Measurements from ENCODE around the gene NR4A3.

The NR4A3 gene

GRCh38 chr9:99822806-99823591 lies 1.3 kb downstream of the NR4A3 start:
- Histone ChIP-seq H3K9ac (ENCODE audit: low read length in 5 of 5) (peak overlapping the region in 4 of 5 donors; percentile 27 to 86 (median 77)), H3K4me3 (ENCODE audit: low read depth in 1 of 5, low read length in 5 of 5) (peak overlapping the region; percentile 83 to 95 (median 91)), H3K36me3 (ENCODE audit: control insufficient read depth in 5 of 5, insufficient read depth in 5 of 5, low read length in 5 of 5) (no peaks in the 10 kb centered on the region), H3K9me3 (ENCODE audit: control insufficient read depth in 5 of 5, low read length in 5 of 5) (no peaks in the 10 kb centered on the region), H3K27me3 (ENCODE audit: control insufficient read depth in 5 of 5, insufficient read depth in 4 of 5, low read length in 5 of 5) (peaks cover 18 to 46% (median 30%) of the 10 kb centered on the region in 5 donors), H3K4me1 (ENCODE audit: control insufficient read depth in 5 of 5, insufficient read depth in 5 of 5, low read length in 5 of 5) (peaks cover 0 to 65% (median 59%) of the 10 kb centered on the region in 5 donors), H3K27ac (ENCODE audit: low read depth, low read length) (no peak overlapping the region)

DNA sequence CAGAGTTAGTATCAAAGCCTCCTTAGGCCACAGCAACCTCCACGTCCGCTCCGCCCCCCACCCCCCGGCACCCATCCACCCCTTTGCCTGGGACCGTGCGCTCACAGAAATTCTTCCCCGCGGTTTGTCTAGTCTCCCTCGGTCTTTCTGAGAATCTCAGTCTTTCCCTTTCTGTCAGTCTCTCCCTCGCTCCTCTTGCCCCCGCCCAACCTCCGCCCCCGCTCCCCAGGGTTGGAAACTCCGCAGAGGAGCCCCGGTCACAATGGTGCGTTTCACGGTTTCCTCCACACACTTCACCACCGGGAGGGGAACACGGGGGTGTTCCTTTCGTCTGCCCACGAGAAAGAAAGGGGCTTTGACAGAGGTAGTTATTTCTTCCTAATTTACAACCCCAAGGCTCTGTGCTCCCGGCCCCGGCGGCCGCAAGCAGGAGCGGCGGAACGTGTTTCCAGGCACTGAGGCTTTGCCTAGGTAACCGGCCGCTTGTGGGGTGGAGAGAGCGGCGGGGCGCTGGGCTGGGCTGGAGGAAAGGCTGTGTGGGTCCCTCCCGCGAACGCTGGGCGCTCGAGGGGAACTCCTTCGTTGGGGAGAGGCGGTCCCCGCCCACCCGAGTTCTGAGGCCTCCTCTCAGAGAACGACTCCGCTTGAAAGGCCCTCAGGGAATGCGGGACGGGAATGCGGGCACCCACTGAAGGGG lies 2.1 kb downstream of the NR4A3 start:
- Histone ChIP-seq H3K9ac (ENCODE audit: low read length in 5 of 5) (peak overlapping the region in 3 of 5 donors; percentile 56 to 86 (median 76)), H3K27ac (ENCODE audit: low read depth, low read length) (no peak overlapping the region)

DNA sequence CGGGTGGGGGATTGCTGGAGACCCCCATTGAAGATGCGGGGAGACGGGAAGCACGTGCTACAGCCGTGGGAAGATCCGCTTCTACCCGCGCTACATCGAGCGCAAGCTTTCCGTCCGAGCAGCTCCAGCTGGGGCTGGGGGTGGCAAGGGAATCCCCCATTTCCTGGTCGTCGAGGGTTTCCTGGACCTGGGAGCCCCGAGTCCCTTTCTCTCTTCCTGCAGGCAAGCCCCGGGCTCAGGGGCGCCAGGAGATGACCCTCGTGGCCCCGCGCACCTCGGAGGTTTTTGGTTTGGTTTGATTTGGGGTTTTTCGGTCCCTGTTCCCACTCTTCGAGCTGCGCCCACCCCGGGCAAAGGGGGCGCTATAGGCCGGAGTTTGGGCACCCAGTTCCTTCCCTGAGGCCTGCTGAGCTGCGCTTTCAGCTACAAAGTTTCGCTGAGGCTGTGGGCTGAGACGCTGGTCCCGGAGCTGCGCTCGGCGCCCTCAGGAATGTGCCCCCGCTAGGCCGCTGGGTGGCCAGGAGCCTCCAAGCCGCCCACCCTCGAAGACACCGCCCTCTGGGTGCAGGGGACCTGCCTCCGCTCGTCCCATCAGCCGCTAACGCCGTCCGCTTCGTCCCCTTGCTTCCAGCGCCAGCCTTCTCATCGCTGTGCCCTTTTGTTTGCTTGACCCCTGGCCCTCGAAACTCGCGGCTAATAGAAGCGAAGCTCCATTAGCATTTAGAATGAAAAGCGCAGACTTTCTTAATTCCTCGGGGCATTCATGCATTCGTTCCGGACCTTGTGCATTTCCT lies 2.9 kb downstream of the NR4A3 start:
- Histone ChIP-seq H3K9me3 (ENCODE audit: control insufficient read depth in 5 of 5, low read length in 5 of 5) (peaks cover 0 to 3% (median 0%) of the 10 kb centered on the region in 5 donors), H3K9ac (ENCODE audit: low read length in 5 of 5) (peak overlapping the region in 3 of 5 donors; percentile 45 to 59 (median 56)), H3K27me3 (ENCODE audit: control insufficient read depth in 5 of 5, insufficient read depth in 4 of 5, low read length in 5 of 5) (peaks cover 31 to 59% (median 42%) of the 10 kb centered on the region in 5 donors), H3K36me3 (ENCODE audit: control insufficient read depth in 5 of 5, insufficient read depth in 5 of 5, low read length in 5 of 5) (no peaks in the 10 kb centered on the region), H3K4me3 (ENCODE audit: low read depth in 1 of 5, low read length in 5 of 5) (peak overlapping the region; percentile 37 to 94 (median 88)), H3K27ac (ENCODE audit: low read depth, low read length) (no peak overlapping the region), H3K4me1 (ENCODE audit: control insufficient read depth in 5 of 5, insufficient read depth in 5 of 5, low read length in 5 of 5) (peaks cover 0 to 60% (median 52%) of the 10 kb centered on the region in 5 donors)

More for the DNA sequence above, 2.1 kb downstream of the NR4A3 start:
- peaks cover 24 to 52% (median 34%) of the 10 kb centered on the region in 5 donors for H3K27me3 ChIP-seq (ENCODE audit: control insufficient read depth in 5 of 5, insufficient read depth in 4 of 5, low read length in 5 of 5)
- no peaks in the 10 kb centered on the region for H3K9me3 ChIP-seq (ENCODE audit: control insufficient read depth in 5 of 5, low read length in 5 of 5)
- no peaks in the 10 kb centered on the region for H3K36me3 ChIP-seq (ENCODE audit: control insufficient read depth in 5 of 5, insufficient read depth in 5 of 5, low read length in 5 of 5)
- H3K4me3 ChIP-seq (ENCODE audit: low read depth in 1 of 5, low read length in 5 of 5): peak overlapping the region; percentile 83 to 95 (median 91)
- H3K4me1 ChIP-seq (ENCODE audit: control insufficient read depth in 5 of 5, insufficient read depth in 5 of 5, low read length in 5 of 5): peaks cover 0 to 63% (median 54%) of the 10 kb centered on the region in 5 donors

DNA sequence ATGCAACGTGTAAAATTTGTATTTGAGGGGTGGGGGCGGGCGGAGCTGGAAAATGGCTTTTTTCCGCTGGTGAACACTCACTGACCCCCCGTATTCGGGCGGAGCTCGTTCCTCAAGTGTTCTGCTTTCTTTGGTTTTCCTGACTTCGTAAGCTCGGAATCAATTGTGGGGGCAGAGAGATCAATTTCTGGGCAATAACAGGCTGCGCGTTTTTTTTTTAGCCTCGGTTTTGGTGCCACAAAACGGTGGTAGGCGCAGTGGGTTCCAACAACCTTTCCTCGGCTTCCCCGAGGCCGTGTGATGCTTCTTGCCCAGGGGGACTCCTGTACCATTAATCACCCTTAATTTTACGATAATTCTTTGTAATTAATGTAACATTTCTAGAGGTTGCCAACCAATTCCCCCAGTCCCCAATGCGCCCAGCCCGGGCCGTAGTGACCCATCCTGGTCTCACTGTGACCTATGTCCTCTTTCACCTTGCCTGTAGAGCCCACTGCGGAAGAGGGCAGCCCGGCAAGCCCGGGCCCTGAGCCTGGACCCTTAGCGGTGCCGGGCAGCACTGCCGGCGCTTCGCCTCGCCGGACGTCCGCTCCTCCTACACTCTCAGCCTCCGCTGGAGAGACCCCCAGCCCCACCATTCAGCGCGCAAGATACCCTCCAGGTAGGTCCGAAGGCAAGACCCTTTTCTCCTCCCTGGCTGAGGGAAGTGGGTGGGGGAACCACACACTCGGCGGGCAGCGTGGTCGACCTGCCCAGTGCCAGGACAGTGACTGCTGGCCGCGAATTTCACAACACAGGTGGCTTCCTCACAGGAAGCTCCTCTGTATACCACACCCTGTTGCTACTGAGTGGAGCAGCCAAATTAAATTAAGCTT lies 3.7 kb downstream of the NR4A3 start:
- H3K27me3 ChIP-seq (ENCODE audit: control insufficient read depth in 5 of 5, insufficient read depth in 4 of 5, low read length in 5 of 5): peaks cover 35 to 63% (median 47%) of the 10 kb centered on the region in 5 donors
- no peaks in the 10 kb centered on the region for H3K36me3 ChIP-seq (ENCODE audit: control insufficient read depth in 5 of 5, insufficient read depth in 5 of 5, low read length in 5 of 5)
- H3K9ac ChIP-seq (ENCODE audit: low read length in 5 of 5): peak overlapping the region in 2 of 5 donors; percentile 45 to 56
- peaks cover 0 to 56% (median 49%) of the 10 kb centered on the region in 5 donors for H3K4me1 ChIP-seq (ENCODE audit: control insufficient read depth in 5 of 5, insufficient read depth in 5 of 5, low read length in 5 of 5)
- H3K4me3 ChIP-seq (ENCODE audit: low read depth in 1 of 5, low read length in 5 of 5): peak overlapping the region; percentile 37 to 94 (median 88)
- peaks cover 0 to 3% (median 0%) of the 10 kb centered on the region in 5 donors for H3K9me3 ChIP-seq (ENCODE audit: control insufficient read depth in 5 of 5, low read length in 5 of 5)
- no peak overlapping the region for H3K27ac ChIP-seq (ENCODE audit: low read depth, low read length)

DNA sequence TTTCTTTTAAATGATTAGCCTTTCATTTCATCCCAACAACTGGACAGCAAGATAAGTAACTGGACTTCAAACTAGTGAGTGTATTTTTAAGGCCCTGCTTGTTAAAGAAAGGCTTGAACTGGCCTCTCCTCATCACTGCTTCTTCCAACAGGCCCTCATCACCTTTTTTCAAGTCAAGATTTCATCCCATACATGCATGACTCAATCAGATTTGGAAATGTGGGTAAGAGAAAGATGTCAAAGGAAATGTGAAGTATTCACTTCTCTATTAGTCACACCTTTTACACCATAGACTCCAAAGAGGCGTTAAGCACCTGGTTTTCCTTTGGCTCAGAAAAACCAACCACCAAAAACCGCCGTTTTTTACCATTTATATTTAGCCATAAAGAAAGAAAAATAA lies 4.9 kb downstream of the NR4A3 start:
- Histone ChIP-seq H3K4me3 (ENCODE audit: low read depth in 1 of 5, low read length in 5 of 5) (no peak overlapping the region), H3K27ac (ENCODE audit: low read depth, low read length) (no peak overlapping the region), H3K9ac (ENCODE audit: low read length in 5 of 5) (no peak overlapping the region), H3K36me3 (ENCODE audit: control insufficient read depth in 5 of 5, insufficient read depth in 5 of 5, low read length in 5 of 5) (no peaks in the 10 kb centered on the region), H3K27me3 (ENCODE audit: control insufficient read depth in 5 of 5, insufficient read depth in 4 of 5, low read length in 5 of 5) (peaks cover 40 to 63% (median 53%) of the 10 kb centered on the region in 5 donors), H3K4me1 (ENCODE audit: control insufficient read depth in 5 of 5, insufficient read depth in 5 of 5, low read length in 5 of 5) (peaks cover 0 to 46% (median 41%) of the 10 kb centered on the region in 5 donors), H3K9me3 (ENCODE audit: control insufficient read depth in 5 of 5, low read length in 5 of 5) (peaks cover 0 to 3% (median 0%) of the 10 kb centered on the region in 5 donors)

- Histone ChIP-seq H3K9me3 (ENCODE audit: control insufficient read depth in 5 of 5, low read length in 5 of 5) (peaks cover 0 to 3% (median 0%) of the 10 kb centered on the region in 5 donors), H3K4me3 (ENCODE audit: low read depth in 1 of 5, low read length in 5 of 5) (no peak overlapping the region), H3K4me1 (ENCODE audit: control insufficient read depth in 5 of 5, insufficient read depth in 5 of 5, low read length in 5 of 5) (peaks cover 0 to 40% (median 37%) of the 10 kb centered on the region in 5 donors), H3K27me3 (ENCODE audit: control insufficient read depth in 5 of 5, insufficient read depth in 4 of 5, low read length in 5 of 5) (peaks cover 40 to 63% (median 53%) of the 10 kb centered on the region in 5 donors), H3K36me3 (ENCODE audit: control insufficient read depth in 5 of 5, insufficient read depth in 5 of 5, low read length in 5 of 5) (no peaks in the 10 kb centered on the region), H3K27ac (ENCODE audit: low read depth, low read length) (no peak overlapping the region), H3K9ac (ENCODE audit: low read length in 5 of 5) (no peak overlapping the region)
These were observed 5.6 kb downstream of the NR4A3 start for GRCh38 chr9:99827244-99827643.

GRCh38 chr9:99828054-99828416 lies 6.3 kb downstream of the NR4A3 start:
- H3K36me3 ChIP-seq (ENCODE audit: control insufficient read depth in 5 of 5, insufficient read depth in 5 of 5, low read length in 5 of 5): no peaks in the 10 kb centered on the region
- H3K27me3 ChIP-seq (ENCODE audit: control insufficient read depth in 5 of 5, insufficient read depth in 4 of 5, low read length in 5 of 5): peaks cover 40 to 63% (median 51%) of the 10 kb centered on the region in 5 donors

DNA sequence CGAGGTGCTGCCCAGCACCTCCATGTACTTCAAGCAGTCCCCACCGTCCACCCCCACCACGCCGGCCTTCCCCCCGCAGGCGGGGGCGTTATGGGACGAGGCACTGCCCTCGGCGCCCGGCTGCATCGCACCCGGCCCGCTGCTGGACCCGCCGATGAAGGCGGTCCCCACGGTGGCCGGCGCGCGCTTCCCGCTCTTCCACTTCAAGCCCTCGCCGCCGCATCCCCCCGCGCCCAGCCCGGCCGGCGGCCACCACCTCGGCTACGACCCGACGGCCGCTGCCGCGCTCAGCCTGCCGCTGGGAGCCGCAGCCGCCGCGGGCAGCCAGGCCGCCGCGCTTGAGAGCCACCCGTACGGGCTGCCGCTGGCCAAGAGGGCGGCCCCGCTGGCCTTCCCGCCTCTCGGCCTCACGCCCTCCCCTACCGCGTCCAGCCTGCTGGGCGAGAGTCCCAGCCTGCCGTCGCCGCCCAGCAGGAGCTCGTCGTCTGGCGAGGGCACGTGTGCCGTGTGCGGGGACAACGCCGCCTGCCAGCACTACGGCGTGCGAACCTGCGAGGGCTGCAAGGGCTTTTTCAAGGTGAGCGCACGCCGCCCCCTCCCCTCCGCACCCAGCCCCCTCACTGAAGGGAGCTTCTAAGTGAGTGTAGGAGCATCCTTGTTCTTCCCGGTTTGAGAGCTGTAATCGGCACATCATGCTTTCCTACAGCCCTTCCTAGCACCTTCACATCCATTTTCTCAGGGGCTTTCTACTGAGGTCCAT lies 6.9 kb downstream of the NR4A3 start:
- peaks cover 0 to 27% (median 25%) of the 10 kb centered on the region in 5 donors for H3K4me1 ChIP-seq (ENCODE audit: control insufficient read depth in 5 of 5, insufficient read depth in 5 of 5, low read length in 5 of 5)
- peaks cover 39 to 61% (median 50%) of the 10 kb centered on the region in 5 donors for H3K27me3 ChIP-seq (ENCODE audit: control insufficient read depth in 5 of 5, insufficient read depth in 4 of 5, low read length in 5 of 5)
- H3K9me3 ChIP-seq (ENCODE audit: control insufficient read depth in 5 of 5, low read length in 5 of 5): peaks cover 0 to 3% (median 0%) of the 10 kb centered on the region in 5 donors
- no peak overlapping the region for H3K4me3 ChIP-seq (ENCODE audit: low read depth in 1 of 5, low read length in 5 of 5)
- H3K27ac ChIP-seq (ENCODE audit: low read depth, low read length): no peak overlapping the region
- no peaks in the 10 kb centered on the region for H3K36me3 ChIP-seq (ENCODE audit: control insufficient read depth in 5 of 5, insufficient read depth in 5 of 5, low read length in 5 of 5)
- H3K9ac ChIP-seq (ENCODE audit: low read length in 5 of 5): no peak overlapping the region

More at GRCh38 chr9:99828054-99828416, 6.3 kb downstream of the NR4A3 start:
- H3K9me3 ChIP-seq (ENCODE audit: control insufficient read depth in 5 of 5, low read length in 5 of 5): peaks cover 0 to 3% (median 0%) of the 10 kb centered on the region in 5 donors
- H3K4me3 ChIP-seq (ENCODE audit: low read depth in 1 of 5, low read length in 5 of 5): no peak overlapping the region
- H3K9ac ChIP-seq (ENCODE audit: low read length in 5 of 5): no peak overlapping the region
- peaks cover 0 to 32% (median 29%) of the 10 kb centered on the region in 5 donors for H3K4me1 ChIP-seq (ENCODE audit: control insufficient read depth in 5 of 5, insufficient read depth in 5 of 5, low read length in 5 of 5)
- H3K27ac ChIP-seq (ENCODE audit: low read depth, low read length): no peak overlapping the region
